KG1 (cell line): ENCODE data around the gene SWT1.

Source experiments
- DNase-seq: peaks from one replicate; lab custom pipeline; 2025; lab: John Stamatoyannopoulos, UW

Gene SWT1

DNA sequence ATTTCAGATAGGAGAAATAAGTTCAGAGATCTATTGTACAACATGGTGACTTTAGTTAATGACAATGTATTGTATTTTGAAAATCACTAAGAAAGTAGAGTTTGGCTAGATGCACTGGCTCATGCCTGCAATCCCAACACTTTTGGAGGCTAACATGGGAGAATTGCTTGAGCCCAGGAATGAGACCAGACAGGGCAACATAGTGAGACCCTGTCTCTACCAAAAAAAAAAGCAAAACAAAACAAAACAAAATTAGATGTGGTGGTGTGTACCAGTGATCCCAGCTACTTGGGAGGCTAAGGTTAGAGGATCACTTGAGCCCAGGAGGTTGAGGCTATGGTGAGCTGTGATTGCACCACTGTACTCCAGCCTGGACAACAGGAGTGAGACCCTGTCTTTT, 132.9 kb downstream of the SWT1 start:
- no peak for DNase-seq

DNA sequence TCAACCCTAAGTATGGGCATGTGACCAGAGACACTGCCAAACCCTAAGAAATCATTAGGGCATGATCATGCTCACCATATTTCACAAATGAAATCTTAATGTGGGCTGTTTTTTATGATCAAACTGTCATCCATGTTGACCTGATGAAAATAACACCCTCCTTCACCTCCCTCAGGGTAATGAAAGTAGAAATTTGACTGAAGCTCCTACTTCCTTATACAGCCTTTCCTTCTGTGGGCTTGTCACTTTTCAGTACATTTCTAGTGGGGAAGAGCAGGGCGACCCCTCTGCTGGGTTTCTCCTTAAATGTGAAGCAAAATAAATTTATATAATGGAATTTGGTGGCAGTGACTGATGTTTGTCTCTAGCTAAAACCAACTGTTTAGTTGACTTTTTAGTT, 134.2 kb downstream of the SWT1 start:
- DNase-seq = no peak

DNA sequence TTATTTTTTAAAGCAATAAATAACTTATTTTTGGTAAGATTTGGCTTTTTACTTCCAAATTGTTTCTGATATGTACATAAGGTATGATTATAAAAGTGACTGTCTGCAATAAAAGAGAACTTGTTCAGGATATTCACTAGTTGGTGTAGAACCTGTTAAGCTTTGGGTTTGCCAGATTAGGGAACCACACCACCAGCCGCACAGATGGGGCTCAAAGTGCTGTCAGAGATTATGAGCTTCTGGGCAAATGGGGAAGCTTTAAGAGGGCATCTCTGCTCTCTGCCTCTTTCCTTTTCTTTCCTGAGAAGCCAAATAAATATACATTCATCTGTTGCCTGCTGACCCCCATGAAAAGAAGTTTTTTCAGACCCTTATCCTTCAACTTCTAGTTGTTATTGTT, 134.7 kb downstream of the SWT1 start:
- peak; percentile 22 for DNase-seq

DNA sequence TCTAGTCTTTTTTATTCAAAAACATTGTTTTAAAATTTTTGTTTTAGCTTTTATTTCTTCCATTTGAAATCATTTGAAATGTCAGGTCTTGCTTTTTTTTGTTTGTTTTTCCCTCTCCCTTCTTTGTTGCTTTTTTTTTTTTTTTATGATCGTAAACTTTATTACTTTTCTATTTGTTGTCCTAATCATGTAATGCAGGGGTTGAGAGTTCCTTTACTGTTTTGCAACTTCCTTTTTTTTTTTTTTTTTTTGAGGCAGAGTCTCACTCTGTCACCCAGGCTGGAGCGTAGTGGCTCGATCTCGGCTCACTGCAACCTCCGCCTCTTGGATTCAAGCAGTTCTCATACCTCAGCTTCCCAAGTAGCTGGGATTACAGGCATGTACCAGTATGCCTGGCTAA, 135.3 kb downstream of the SWT1 start:
- no peak for DNase-seq

DNA sequence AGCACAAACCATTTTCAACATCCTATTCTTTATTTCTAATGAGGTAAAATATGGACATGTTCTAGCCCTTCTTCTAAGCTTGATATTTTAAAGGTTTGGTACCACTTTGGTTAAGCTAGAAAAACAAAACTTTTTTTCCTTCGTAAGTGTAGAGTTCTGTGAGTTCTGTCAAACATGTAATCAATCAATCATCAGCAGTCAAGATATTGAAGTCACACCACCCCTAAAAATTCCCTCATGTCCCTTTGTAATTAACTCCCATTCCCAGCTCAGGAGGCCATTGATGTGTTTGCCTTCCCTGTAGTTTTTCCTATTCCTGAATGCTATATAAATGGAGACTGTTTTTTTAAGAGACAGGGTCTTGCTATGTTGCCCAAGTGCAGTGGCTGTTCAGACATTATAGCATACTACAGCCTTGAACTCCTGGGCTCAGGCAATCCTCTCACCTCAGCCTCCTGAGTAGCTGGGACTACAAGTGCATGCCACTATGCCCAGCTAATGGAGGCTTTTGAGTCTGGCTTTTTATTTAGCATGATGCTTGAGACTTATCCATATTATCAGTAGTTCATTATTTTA, 137.1 kb downstream of the SWT1 start:
- no peak for DNase-seq

DNA sequence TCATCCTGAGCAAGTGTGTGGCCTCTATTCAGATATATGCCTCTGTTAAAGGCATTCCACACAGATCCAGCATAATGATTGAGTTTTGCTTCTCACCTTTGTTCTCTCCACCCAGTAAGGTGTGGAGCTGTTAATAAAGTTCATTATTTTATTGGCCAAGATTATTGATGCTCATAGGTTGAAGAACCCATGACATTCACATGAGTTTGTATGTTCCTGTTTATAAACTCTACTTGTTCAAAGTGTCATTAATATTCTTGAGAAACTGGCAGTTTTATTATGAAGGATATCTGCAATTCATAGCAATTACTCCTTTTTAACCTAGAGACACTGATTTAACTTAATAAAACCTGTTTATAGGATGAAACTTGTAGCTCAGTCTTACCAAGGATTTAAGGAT, 138.1 kb downstream of the SWT1 start:
- no peak for DNase-seq

DNA sequence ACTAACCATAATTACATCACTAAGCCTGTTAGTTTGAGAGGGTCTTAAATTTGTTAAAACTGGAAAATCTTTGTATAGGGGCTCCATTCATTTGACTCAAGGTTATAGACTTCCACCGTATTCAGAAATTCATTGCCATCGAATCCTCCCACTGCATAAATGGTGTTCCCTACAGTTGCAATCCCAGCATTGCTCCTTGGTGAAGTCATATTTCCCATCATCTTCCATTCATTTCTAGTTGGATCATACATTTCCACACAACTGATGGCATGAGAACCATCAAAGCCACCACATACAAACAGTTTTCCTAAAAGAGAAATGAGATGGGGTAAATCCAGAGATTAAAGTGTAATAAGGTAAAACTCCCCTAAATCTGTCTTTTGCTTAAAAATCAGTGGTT, 141.0 kb downstream of the SWT1 start:
- DNase-seq = no peak

DNA sequence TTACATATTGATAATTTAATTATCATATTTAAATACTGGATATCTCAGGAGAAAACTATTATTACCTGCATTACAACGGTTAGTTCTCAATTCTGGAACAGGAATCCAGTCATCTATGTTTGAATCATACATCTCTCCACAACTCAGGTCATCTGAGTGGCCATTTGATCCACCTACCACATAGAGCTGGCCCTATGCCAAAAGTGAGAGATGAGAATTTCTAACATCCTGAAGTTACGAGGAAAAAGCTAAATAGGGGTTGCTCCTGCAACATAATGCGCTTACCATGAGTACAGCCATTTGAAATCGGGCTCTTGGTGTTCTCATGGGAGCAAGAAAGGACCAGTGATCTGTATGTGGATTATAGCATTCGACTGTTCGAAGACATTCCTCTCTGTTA, 143.2 kb downstream of the SWT1 start:
- no peak for DNase-seq

DNA sequence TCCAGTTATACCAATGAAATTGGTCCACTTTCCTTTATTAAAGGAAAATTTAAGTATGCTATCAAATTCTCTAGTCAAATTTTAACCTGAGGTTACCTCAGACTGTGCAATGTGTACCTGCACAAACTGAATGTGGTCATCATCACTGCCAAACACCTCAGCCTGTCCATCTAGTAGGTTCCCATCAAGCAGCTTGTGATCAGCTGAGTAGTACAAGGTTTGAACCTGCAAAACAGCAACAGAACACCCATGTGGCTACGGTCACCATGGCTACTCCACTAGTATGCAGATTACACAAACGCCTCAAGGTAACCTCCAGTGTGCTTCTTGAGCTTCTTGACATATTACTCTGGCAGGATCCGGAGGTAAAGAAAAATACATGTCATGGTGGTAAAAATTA, 148.5 kb downstream of the SWT1 start:
- no peak for DNase-seq

DNA sequence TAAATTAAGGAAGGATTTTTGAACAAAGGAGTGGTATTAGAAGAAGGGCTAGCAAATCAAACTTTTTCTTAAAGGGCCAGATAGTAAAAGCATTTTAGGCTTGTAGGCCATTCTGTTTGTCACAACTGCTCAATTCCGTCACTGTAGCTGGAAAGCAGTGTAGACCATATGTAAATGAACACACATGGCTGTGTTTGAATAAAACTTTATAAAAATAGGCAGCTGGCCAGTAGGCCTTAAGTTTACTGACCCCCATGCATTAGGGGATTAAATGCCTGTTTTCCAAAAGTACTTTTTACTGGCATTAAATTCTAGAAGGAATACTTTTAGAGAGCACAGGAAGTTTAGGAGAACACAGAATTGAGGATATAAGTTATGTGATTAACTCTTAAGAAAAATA, 151.2 kb downstream of the SWT1 start:
- no peak for DNase-seq

DNA sequence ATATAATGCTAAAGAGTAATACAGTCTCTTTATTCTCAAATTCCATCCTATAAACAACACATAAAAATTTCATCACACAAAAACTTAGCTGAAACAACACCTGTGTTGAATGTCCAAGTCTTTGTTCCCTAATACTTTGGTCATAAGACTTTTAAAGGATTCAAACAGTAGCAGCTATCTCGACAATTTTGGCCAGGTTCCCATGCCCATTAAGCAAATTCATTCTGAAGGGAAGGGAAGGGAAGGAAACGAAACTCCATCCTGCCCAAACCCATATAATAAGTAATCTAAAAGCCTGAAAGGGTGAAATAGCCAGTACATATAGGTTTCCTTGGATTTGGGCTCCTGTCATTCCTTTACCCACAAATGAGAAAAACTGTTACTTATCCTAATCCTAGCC, 152.6 kb downstream of the SWT1 start:
- no peak for DNase-seq

DNA sequence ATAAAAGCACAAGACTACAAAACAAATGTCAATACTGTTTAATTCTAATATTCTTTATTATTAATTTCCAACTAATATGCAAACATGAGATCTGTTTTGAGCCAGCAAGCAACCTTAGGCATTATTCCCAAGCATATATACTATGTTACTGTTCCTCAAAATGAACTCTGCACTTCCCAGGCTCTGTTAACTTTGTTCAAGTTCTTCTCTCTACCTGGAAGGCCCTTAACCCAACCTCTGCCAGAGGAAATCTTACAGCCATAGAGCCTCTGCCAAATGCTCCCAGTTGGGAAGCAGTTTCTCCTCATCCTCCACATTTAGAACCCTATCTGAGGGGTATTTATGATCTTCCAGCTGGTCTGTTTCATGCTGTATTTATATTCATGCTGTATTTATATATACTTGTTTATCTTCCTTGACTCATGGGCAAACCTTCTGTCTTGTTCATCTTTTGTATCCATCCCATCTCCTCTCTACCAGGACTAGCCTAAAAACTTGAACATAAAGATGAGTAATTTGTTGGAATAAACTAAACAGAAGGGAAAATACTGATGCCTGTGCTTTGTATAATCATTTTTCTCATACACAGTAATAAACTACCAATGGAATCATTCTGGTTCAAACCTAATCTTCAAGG, 154.7 kb downstream of the SWT1 start:
- no peak for DNase-seq

DNA sequence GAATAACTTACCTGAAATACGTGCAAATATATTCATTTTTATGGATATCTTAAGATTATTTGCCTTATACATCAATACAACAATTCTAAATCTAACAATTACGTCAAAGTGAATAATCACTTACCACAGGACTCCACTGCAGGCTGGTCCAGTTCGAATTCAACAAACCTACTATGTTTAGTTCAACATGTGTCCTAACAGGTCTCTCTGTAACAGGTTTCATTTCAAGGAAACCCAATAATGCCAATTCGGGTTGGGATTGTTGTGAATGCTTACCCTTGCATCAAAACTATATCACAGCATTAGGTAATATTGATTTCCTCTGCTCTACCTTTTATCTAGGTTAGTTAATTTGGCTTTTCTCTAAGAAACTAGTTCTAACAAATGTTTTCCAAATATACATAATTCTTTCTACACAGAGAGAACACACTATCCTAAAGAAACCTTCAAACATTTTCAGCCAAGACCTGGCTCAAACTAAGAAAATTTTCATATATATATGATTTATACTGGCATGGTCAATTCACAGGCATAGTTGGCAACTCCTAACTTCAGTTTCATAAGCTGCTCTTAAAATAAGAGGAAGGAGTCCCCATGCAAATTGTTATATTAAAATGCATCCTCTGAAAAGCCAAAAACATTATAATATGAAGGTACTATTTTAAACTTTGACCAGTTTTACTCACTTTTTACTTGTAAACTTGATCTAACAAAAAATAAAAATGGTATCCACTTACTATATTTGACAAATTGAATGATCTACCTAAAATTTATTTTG, 155.6 kb downstream of the SWT1 start:
- DNase-seq = no peak

DNA sequence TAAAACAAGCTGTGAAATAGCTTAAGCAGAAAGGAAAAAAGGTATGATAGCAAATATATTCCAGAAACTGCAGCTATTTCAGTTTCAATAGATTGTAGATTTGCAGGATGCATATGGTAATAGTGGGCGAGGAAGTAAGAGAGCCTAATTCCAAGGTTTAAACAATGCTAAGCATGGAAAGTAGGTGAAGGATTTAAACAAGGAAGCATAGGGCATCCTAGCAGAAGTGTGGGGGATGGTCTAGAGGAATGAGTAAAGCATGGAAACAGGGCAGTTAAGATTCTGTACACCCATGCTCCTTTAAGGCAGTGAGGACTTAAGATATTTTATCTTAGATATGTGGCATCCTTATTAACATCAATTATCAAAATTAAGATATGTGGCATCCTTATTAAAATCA, 157.4 kb downstream of the SWT1 start:
- DNase-seq = no peak

DNA sequence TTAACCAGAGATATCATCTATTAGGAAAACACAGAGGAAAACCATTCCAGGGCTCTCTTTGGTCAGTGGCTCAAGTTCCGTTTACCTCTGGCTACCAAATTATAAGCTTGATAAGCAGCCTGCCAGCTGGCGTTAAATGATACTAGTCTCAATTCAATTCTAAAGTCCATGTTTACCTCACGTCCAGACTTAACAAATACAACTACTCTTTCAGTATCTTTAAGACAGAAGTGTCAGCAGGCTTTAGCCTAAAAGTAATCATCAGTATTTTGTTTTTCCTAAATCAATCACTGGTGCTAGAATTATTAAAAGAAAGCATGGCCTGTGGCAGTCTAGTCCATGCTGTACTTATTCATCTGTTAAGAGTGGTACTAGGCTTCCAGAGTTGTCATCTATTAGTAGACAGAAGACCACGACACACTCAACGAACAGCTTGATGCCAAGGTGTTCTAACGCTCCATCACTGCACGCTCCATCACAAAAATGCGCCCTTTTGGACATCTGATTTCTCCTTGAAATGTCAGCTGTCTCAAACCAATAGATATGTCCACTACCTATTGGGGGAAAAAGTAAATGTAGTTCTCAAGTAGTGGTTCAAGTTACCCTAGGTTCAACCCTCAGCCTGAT, 158.6 kb downstream of the SWT1 start:
- no peak for DNase-seq

DNA sequence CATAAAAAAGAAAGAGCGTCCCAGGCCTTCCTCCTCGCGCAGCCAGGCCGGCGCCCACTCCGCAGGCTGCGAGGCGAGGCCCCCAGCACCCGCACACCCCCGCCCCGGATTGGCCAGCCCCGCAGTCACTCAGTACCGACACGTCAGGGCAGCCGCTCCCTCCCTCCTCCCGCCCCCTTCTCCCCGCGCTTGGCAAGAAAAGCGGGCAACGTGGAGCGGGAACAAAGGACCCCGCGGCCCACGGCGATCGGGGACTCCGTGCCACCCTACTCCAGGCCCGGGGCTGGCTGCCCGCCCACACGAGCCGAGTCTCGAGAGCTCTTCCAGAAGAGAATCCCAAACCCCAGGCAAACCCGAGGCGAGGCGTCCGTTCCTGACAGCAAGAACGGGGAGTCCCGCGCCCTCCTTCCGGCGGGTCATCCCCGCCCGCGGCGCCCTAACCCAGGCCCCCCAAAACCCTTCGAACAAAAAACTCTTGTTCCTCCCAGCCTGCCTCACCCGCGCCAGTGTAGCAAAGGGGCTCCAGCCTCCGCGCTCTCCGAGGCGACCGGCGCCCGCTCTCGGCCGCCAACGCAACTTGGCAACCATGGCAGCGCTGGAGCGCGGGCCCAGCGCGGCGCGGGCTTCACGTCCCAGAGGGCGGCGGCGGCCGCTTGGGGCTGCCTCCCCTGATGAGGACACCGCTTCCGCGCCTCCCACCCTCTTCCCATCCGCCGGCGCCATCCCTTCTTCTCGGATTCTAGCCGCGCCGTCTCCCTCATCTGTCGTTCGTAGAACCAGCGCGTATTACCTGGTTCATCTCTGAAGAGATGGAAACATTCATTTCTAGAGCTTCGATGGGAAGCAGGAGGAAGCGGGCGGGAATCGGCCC, 159.4 kb downstream of the SWT1 start:
- DNase-seq = peak; percentile 56

DNA sequence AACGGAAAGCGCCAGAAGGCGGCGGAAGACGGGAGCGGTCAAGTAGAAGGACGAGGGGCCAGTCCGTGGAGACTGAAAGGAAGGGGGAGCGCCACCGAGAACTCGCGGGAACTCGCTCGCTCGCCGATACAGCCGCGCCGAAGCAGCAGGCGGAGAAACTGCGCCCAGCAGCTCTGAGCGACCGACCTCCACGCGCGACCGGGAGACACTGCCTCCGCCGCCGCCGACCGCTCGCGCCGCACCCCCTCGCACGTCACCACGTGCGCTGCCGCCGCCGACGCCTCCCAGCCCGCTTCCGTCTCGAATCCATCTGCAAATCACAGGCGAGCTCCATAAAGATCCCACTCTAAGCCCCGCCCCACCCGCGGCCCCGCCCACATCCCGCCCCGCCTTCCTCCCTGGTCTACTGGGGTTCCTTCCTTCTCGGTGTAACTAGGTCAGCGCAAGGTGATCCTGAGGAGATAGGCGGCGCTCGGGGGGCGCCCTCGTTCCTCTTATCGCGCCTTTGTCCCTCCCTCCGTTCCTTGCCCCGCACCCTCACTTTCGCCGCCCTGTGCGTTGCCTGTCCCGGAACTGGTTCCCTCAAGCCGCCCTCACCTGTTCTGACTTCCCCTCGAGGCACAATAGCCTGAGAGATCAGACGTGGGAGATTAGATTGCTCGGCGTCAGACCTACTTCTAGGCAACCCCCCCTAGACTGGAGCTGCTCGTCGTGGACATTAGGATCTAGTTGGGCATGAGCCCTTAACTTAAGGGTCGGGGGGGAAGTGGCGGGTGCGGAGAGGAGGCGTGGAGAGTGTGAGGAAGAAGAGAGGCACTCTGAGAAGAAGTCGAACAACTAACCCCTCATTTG, 160.3 kb downstream of the SWT1 start, which contains the start of gene IVNS1ABP:
Gene IVNS1ABP, minus strand, starts transcription at position 210 of the 852 bp plus-strand sequence. CDS start 7,750 bp downstream, outside the sequence.
- DNase-seq = peak; percentile 73

DNA sequence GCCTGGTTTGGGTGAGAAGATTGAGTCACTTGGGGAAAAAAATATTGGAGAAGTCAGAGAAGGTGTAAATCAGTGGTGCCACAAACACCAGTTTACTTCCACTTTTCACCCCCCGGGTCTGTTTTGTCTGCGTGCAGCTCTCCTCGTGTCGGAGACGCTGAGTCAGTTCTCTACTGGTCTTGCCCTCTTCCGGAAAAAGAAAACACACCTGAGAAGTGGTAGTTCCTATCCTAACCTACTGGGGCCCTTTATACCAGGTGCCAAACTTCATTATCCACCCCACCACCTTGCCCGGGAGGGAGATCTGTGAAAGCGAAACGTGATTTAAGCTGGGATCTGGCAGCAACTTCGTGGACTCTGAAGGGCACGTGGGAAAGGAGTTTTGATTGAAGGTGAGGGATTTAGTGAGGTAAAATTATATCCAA, 160.9 kb downstream of the SWT1 start:
- DNase-seq = peak; percentile 73

DNA sequence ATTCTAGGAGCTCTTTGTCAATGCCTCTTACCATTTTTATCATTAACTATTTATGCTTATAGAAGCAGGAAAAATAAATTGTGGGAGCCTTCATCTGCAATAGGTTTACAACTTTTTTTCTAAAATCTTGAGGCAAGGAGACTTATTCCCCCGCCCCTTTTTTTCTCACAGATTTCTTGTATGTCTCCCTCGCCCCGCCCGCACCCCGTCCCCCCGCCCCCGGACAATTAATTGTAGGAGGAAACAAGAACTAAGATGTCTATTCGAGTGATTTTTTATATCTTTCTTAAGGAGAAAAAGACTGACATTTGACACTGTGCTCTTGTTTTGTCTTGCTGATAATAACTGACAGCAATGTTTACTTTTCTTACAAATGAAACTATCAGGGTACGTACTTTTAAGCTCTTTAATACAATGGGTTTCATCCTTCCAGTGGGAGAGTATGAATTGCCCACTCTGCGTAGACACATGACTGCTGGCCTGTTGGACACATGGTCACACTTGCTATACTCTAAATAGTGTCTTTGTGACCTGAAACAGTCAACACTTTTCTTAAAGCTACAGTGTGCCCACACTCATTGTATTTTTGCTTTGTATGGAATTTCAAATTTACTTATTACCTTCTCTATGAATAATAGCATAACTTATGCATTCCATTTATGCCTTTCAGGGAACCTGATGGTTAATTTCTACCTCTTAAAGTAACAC, 161.6 kb downstream of the SWT1 start:
- DNase-seq = no peak

DNA sequence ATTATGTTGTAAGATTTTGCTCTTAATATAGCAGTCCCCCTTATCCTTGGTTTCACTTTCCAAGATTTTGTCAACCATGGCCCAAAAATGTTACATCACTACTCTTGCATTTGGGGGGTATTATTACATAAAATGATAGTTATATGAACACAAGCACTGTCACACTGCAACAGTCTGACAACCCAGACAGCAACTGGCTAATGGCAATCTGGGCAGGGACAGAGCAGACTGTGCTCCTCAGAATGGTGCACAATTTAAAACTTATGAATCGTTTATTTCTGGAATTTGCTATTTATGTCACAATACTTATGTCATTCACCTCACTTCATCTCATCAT, 162.1 kb downstream of the SWT1 start:
- DNase-seq = no peak
